ENCODE results near the gene SNRNP35. TPM values are rescaled to one million over a fixed set of nuclear protein-coding genes. Genes with fewer than 3 reads are reported as not detected.

SNRNP35 gene
- total and polyA plus RNA-seq, 2 donors (not counting 1 experiment from before 2014, with no cell fraction given): 33.8 to 57.8 TPM

DNA sequence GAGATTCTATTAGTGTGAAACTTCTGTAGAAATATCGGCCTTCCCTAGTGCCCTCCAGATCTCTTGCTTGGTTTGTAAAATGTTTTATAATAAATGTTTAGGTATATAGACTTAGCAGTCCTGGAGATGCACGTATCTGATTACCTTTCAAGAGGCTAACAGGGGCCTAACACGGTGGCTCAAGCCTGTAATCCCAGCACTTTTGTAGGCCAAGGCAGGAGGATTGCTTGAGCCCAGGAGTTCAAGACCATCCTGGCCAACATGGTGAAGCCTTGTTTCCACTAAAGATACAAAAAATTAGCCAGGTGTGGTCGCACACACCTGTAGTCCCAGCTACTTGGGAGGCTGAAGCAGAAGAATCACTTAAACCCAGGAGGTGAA, 11.6 kb upstream of the SNRNP35 start:
- intact Hi-C loops (cut with micrococcal nuclease): no loop called here
- ATAC-seq (ENCODE audit: low read depth): no peak
- H3K4me3 Mint-ChIP-seq: peak overlapping the region; percentile 75
- H3K9me3 Mint-ChIP-seq (ENCODE audit: insufficient read depth): no peaks in the 10 kb centered on the region
- no peaks in the 10 kb centered on the region for H3K27me3 Mint-ChIP-seq
- H3K9me3 ChIP-seq (ENCODE audit: control extremely low read depth in 1 of 3, control insufficient read depth in 2 of 3, insufficient read depth in 1 of 3, low read length in 2 of 3): no peaks in the 10 kb centered on the region
- H3K4me2 ChIP-seq (replicated peaks; ENCODE audit: low read depth, low read length, poor library complexity, severe bottlenecking): peak overlapping the region; percentile 54
- ChIA-PET POLR2A (interaction anchor here (0.7 to 1.0 kb wide), 4 partner anchors 14 to 19 kb away, joined by 3 to 6 read pairs (median 4); no protein-coding TSS in a partner anchor), CTCF (interaction anchor here (1.3 kb wide), 1 partner anchor 9 kb away, joined by 3 read pairs; no protein-coding TSS in a partner anchor)
- no peaks in the 10 kb centered on the region for H3K36me3 ChIP-seq (replicated peaks in 1 of 2; ENCODE audit: control extremely low read depth in 1 of 2, control insufficient read depth in 1 of 2, extremely low read depth in 1 of 2, insufficient read depth in 2 of 2, low read length in 1 of 2)
- peak overlapping the region; percentile 94 for H3K27ac Mint-ChIP-seq
- H3K4me1 ChIP-seq (ENCODE audit: control insufficient read depth in 2 of 2, insufficient read depth in 2 of 2, low read length in 2 of 2): peaks cover 24 to 55% of the 10 kb centered on the region in 2 donors
- no peaks in the 10 kb centered on the region for H3K27me3 ChIP-seq (replicated peaks in 1 of 4; ENCODE audit: control extremely low read depth in 1 of 4, control insufficient read depth in 3 of 4, insufficient read depth in 4 of 4, low read length in 3 of 4)
- H3K27ac ChIP-seq (ENCODE audit: low read length in 2 of 2): peak overlapping the region; percentile 64 to 68
- peak overlapping the region; percentile 58 for H2AFZ ChIP-seq (ENCODE audit: insufficient read depth, low read depth, low read length, poor library complexity, severe bottlenecking)
- no peaks in the 10 kb centered on the region for H3K79me2 ChIP-seq (ENCODE audit: control insufficient read depth, insufficient read depth, low read length)
- no peaks in the 10 kb centered on the region for H4K20me1 ChIP-seq (ENCODE audit: control insufficient read depth, insufficient read depth, low read length, poor library complexity, severe bottlenecking)
- no peak for DNase-seq
- peak overlapping the region; percentile 17 for H3K9ac ChIP-seq (ENCODE audit: low read length)
- H3K4me3 ChIP-seq (ENCODE audit: control extremely low read depth in 1 of 5, extremely low read depth in 1 of 5, insufficient read depth in 1 of 5, low read depth in 2 of 5, low read length in 4 of 5): no peak overlapping the region
- no peak for TF ChIP-seq EZH2 (IDR thresholded peaks at IDR 0.05; ENCODE audit: borderline replicate concordance, insufficient read depth, low read depth, low read length, poor library complexity, severe bottlenecking)
- TF ChIP-seq, protein P1, sequence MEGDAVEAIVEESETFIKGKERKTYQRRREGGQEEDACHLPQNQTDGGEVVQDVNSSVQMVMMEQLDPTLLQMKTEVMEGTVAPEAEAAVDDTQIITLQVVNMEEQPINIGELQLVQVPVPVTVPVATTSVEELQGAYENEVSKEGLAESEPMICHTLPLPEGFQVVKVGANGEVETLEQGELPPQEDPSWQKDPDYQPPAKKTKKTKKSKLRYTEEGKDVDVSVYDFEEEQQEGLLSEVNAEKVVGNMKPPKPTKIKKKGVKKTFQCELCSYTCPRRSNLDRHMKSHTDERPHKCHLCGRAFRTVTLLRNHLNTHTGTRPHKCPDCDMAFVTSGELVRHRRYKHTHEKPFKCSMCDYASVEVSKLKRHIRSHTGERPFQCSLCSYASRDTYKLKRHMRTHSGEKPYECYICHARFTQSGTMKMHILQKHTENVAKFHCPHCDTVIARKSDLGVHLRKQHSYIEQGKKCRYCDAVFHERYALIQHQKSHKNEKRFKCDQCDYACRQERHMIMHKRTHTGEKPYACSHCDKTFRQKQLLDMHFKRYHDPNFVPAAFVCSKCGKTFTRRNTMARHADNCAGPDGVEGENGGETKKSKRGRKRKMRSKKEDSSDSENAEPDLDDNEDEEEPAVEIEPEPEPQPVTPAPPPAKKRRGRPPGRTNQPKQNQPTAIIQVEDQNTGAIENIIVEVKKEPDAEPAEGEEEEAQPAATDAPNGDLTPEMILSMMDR (IDR thresholded peaks at IDR 0.05): no peak
- 93% methylated on average over 4 of the region's 4 CpGs for WGBS (ENCODE audit: insufficient coverage)
- peaks cover 48% of the 10 kb centered on the region for H3K4me1 Mint-ChIP-seq

DNA sequence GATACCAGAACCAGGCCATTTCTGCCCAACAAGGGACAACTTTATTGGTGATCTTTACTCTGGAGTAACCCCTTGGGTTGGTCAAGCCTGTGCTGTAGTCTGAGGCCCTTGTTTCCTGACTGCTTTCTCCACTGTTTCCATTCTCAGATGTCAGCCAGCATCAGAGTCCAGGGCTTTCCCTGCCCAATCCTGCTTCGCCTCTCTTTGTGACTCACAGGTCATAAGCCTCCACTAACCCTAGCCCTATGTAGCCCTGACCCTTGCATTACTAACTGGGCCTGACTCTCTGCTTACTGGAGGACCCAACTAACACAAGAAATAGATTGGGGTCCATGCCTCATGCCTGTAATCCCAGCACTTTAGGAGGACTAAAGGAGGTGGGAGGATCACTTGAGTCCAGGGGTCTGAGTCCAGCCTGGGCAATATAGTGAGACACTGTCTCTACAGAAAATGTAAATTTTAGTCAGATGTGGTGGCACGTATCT, 8.6 kb upstream of the SNRNP35 start:
- Histone ChIP-seq H3K27ac (ENCODE audit: low read length in 2 of 2) (peak overlapping the region in 1 of 2 donors; percentile 34), H3K79me2 (ENCODE audit: control insufficient read depth, insufficient read depth, low read length) (no peaks in the 10 kb centered on the region), H3K4me2 (replicated peaks; ENCODE audit: low read depth, low read length, poor library complexity, severe bottlenecking) (no peak overlapping the region), H3K9me3 (ENCODE audit: control extremely low read depth in 1 of 3, control insufficient read depth in 2 of 3, insufficient read depth in 1 of 3, low read length in 2 of 3) (no peaks in the 10 kb centered on the region), H4K20me1 (ENCODE audit: control insufficient read depth, insufficient read depth, low read length, poor library complexity, severe bottlenecking) (no peaks in the 10 kb centered on the region), H3K9ac (ENCODE audit: low read length) (no peak overlapping the region), H3K36me3 (replicated peaks in 1 of 2; ENCODE audit: control extremely low read depth in 1 of 2, control insufficient read depth in 1 of 2, extremely low read depth in 1 of 2, insufficient read depth in 2 of 2, low read length in 1 of 2) (no peaks in the 10 kb centered on the region), H3K4me1 (ENCODE audit: control insufficient read depth in 2 of 2, insufficient read depth in 2 of 2, low read length in 2 of 2) (peaks cover 19 to 41% of the 10 kb centered on the region in 2 donors), H3K27me3 (replicated peaks in 1 of 4; ENCODE audit: control extremely low read depth in 1 of 4, control insufficient read depth in 3 of 4, insufficient read depth in 4 of 4, low read length in 3 of 4) (no peaks in the 10 kb centered on the region), H2AFZ (ENCODE audit: insufficient read depth, low read depth, low read length, poor library complexity, severe bottlenecking) (peak overlapping the region; percentile 14), H3K4me3 (ENCODE audit: control extremely low read depth in 1 of 5, extremely low read depth in 1 of 5, insufficient read depth in 1 of 5, low read depth in 2 of 5, low read length in 4 of 5) (no peak overlapping the region)
- peak overlapping the region; percentile 20 for H3K4me3 Mint-ChIP-seq
- POLR2A ChIA-PET: interaction anchor here (0.6 to 2.2 kb wide), 3 partner anchors 22 to 1182 kb away, joined by 5 to 10 read pairs (median 6); partner anchors contain the start of gene KMT5A
- TF ChIP-seq, protein P1 (IDR thresholded peaks at IDR 0.05): no peak
- TF ChIP-seq EZH2 (IDR thresholded peaks at IDR 0.05; ENCODE audit: borderline replicate concordance, insufficient read depth, low read depth, low read length, poor library complexity, severe bottlenecking): no peak
- no peak for DNase-seq
- peak overlapping the region; percentile 72 for H3K27ac Mint-ChIP-seq
- 100% methylated on average over 2 of the region's 2 CpGs for WGBS (ENCODE audit: insufficient coverage)
- H3K4me1 Mint-ChIP-seq: peaks cover 32% of the 10 kb centered on the region
- no peak for ATAC-seq (ENCODE audit: low read depth)
- CTCF ChIA-PET: interaction anchor here (1.1 to 2.0 kb wide), 5 partner anchors 11 to 342 kb away, joined by 3 to 7 read pairs (median 4); no protein-coding TSS in a partner anchor
- no peaks in the 10 kb centered on the region for H3K9me3 Mint-ChIP-seq (ENCODE audit: insufficient read depth)
- no peaks in the 10 kb centered on the region for H3K27me3 Mint-ChIP-seq
- intact Hi-C loops (cut with micrococcal nuclease): no loop called here
